Muscle layer of duodenum (tissue), 2 donors: ENCODE measurements around the gene TOR3A.
A peak's percentile ranks its signal among the peaks of the same experiment; 100 is the strongest.
"Not testable (repeated sequence)": the region's sequence is repeated elsewhere in the genome, so short reads cannot be mapped to it uniquely, and the experiment has no call there.

Experiments
- H3K27ac ChIP-seq: one replicate; pipeline ENCODE4 v1.7.0; 2013; ENCODE audit warnings: mild to moderate bottlenecking, low read length
- H3K27me3 ChIP-seq: one replicate; pipeline ENCODE4 v1.7.0; 2013; ENCODE audit warnings: low read depth, mild to moderate bottlenecking, control low read depth, low read length
- H3K36me3 ChIP-seq, 2 donors: one replicate each; pipeline ENCODE4 v1.7.0; 2013; ENCODE audit warnings: low read length in 2 of 2, control low read depth in 1 of 2, mild to moderate bottlenecking in 1 of 2; ENCODE audit not compliant: insufficient read depth in 2 of 2, control insufficient read depth in 1 of 2
- H3K4me1 ChIP-seq, 2 donors: one replicate each; pipeline ENCODE4 v1.7.0; 2013; ENCODE audit warnings: low read length in 2 of 2, mild to moderate bottlenecking in 2 of 2, control low read depth in 1 of 2, moderate library complexity in 1 of 2; ENCODE audit not compliant: insufficient read depth in 2 of 2, control insufficient read depth in 1 of 2
- H3K4me3 ChIP-seq, 2 donors: one replicate each; pipeline ENCODE4 v1.7.0; 2013; ENCODE audit warnings: low read length in 2 of 2, low read depth in 1 of 2, mild to moderate bottlenecking in 1 of 2
- H3K9me3 ChIP-seq, 2 donors: one replicate each; pipeline ENCODE4 v1.7.0; 2013; ENCODE audit warnings: low read length in 2 of 2, control low read depth in 1 of 2, mild to moderate bottlenecking in 1 of 2; ENCODE audit not compliant: control insufficient read depth in 1 of 2
- donor health status: healthy.

TOR3A gene

GRCh38 chr1:179081687-179082332 lies at the start of gene TOR3A:
TSS of gene TOR3A (plus strand) at chr1:179082070. CDS start at chr1:179082129, 59 bp downstream.
- H3K4me3 ChIP-seq = peak within 1 kb of the TSS; percentile 87 to 90
- H3K27me3 ChIP-seq = no peaks in the 10 kb centered on the region
- H3K9me3 ChIP-seq = no peaks in the 10 kb centered on the region
- peaks cover 13 to 16% of the 10 kb centered on the region in 2 donors for H3K4me1 ChIP-seq
- H3K27ac ChIP-seq = peak within 1 kb of the TSS; percentile 82
- H3K36me3 ChIP-seq = peaks cover 8 to 12% of the 10 kb centered on the region in 2 donors

GRCh38 chr1:179034720-179035119 lies 47.1 kb upstream of the TOR3A start:
- H3K27ac ChIP-seq = no peak overlapping the region
- H3K4me3 ChIP-seq = no peak overlapping the region
- H3K36me3 ChIP-seq = no peaks in the 10 kb centered on the region
- no peaks in the 10 kb centered on the region for H3K9me3 ChIP-seq
- H3K4me1 ChIP-seq = peaks cover 25 to 45% of the 10 kb centered on the region in 2 donors
- H3K27me3 ChIP-seq = no peaks in the 10 kb centered on the region

GRCh38 chr1:179036844-179037465 lies 44.9 kb upstream of the TOR3A start:
- Histone ChIP-seq H3K27ac (no peak overlapping the region), H3K4me3 (no peak overlapping the region), H3K4me1 (peaks cover 16 to 32% of the 10 kb centered on the region in 2 donors), H3K9me3 (no peaks in the 10 kb centered on the region), H3K36me3 (no peaks in the 10 kb centered on the region), H3K27me3 (no peaks in the 10 kb centered on the region)

- Histone ChIP-seq H3K27me3 (no peaks in the 10 kb centered on the region), H3K4me3 (no peak overlapping the region), H3K27ac (no peak overlapping the region), H3K4me1 (peaks cover 13 to 31% of the 10 kb centered on the region in 2 donors), H3K9me3 (no peaks in the 10 kb centered on the region), H3K36me3 (no peaks in the 10 kb centered on the region)
These were observed 43.2 kb upstream of the TOR3A start for GRCh38 chr1:179038528-179039281.

- not testable (repeated sequence) for H3K9me3 ChIP-seq, H3K4me3 ChIP-seq, H3K36me3 ChIP-seq, H3K27ac ChIP-seq, H3K27me3 ChIP-seq
- peaks cover 7 to 22% of the 10 kb centered on the region in 2 donors for H3K4me1 ChIP-seq
These were observed 42.2 kb upstream of the TOR3A start for GRCh38 chr1:179039502-179040174.

GRCh38 chr1:179040175-179040551 lies 41.7 kb upstream of the TOR3A start:
- H3K27ac ChIP-seq, H3K27me3 ChIP-seq, H3K4me3 ChIP-seq, H3K36me3 ChIP-seq, H3K9me3 ChIP-seq: not testable (repeated sequence)
- peaks cover 3 to 17% of the 10 kb centered on the region in 2 donors for H3K4me1 ChIP-seq

- Histone ChIP-seq H3K4me1 (peaks cover 3 to 13% of the 10 kb centered on the region in 2 donors), H3K36me3 (no peaks in the 10 kb centered on the region), H3K27me3 (no peaks in the 10 kb centered on the region), H3K27ac (no peak overlapping the region), H3K4me3 (no peak overlapping the region), H3K9me3 (no peaks in the 10 kb centered on the region)
These were observed 39.8 kb upstream of the TOR3A start for GRCh38 chr1:179042087-179042486.

- H3K4me3 ChIP-seq = no peak overlapping the region
- no peaks in the 10 kb centered on the region for H3K36me3 ChIP-seq
- H3K9me3 ChIP-seq = no peaks in the 10 kb centered on the region
- no peaks in the 10 kb centered on the region for H3K27me3 ChIP-seq
- peaks cover 3 to 16% of the 10 kb centered on the region in 2 donors for H3K4me1 ChIP-seq
- H3K27ac ChIP-seq = no peak overlapping the region
These were observed 39.2 kb upstream of the TOR3A start for GRCh38 chr1:179042700-179043099.

- no peak overlapping the region for H3K4me3 ChIP-seq
- H3K27me3 ChIP-seq = no peaks in the 10 kb centered on the region
These were observed 38.6 kb upstream of the TOR3A start for GRCh38 chr1:179043266-179043665.

GRCh38 chr1:179043907-179044306 lies 38.0 kb upstream of the TOR3A start:
- no peak overlapping the region for H3K4me3 ChIP-seq
- H3K27me3 ChIP-seq = no peaks in the 10 kb centered on the region
- peaks cover 3 to 13% of the 10 kb centered on the region in 2 donors for H3K4me1 ChIP-seq
- no peaks in the 10 kb centered on the region for H3K9me3 ChIP-seq
- H3K36me3 ChIP-seq = peaks cover 0 to 3% of the 10 kb centered on the region in 2 donors
- H3K27ac ChIP-seq = no peak overlapping the region

More at GRCh38 chr1:179043266-179043665, 38.6 kb upstream of the TOR3A start:
- no peak overlapping the region for H3K27ac ChIP-seq
- peaks cover 3 to 18% of the 10 kb centered on the region in 2 donors for H3K4me1 ChIP-seq
- peaks cover 0 to 1% of the 10 kb centered on the region in 2 donors for H3K36me3 ChIP-seq
- no peaks in the 10 kb centered on the region for H3K9me3 ChIP-seq
